ENCODE data around the gene SORL1. TPM values are rescaled to one million over a fixed set of nuclear protein-coding genes. Genes with fewer than 3 reads are reported as not detected.

The SORL1 gene
- total RNA-seq, result 8.3 and 32.3 TPM in 2 replicates

GRCh38 chr11:121451986-121452608, at the start of gene SORL1:
Gene SORL1 (plus strand): TSS chr11:121452314. CDS start chr11:121452332, 18 bp downstream.

DNA sequence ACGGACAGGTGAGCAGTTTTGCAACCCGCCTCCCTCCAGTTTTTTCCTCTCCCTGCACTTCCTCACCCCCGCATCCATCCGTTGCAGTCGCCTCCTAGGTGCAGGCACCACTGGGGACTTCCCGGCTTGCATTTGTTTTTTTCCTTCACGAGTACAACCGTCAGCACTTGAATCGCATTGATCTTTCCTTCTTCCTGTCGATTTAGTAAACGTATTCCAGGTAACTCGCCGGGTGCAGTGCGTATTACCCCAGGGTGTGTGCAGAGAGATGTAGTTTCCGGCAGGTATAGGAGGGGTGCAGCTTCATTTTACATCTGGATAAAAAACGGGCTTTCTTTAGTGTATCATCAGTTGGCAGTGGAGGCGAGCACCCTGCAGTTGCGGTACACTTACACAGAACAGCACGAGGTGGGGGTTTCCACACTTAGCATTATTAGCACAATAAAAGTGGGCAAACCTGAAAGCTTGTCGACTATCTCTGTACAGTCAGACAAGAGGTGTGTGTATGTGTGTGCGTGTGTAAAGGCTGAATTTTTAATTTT, 566 bp downstream of the SORL1 start, which contains the start of gene SORL1-AS1:
Gene SORL1-AS1 (minus strand): TSS at position 359 of the 542 bp plus-strand sequence.

Other genes with a start within 250 kb of the SORL1 start
- 63.4 and 75.7 TPM in 2 replicates for gene SC5D, start 159.5 kb upstream of the SORL1 start, total RNA-seq